GM19023 (cell line): Measurements from ENCODE around the gene D2HGDH.
"Not testable (repeated sequence)": the region's sequence is repeated elsewhere in the genome, so short reads cannot be mapped to it uniquely, and the experiment has no call there.

Experiments used
- ATAC-seq: cut with Tn5 transposase; IDR thresholded peaks from one replicate; pipeline ENCODE4 v1.9.1; 2021; ENCODE audit warnings: mild to moderate bottlenecking, moderate library complexity; ENCODE audit not compliant: unreplicated experiment

Gene D2HGDH

GRCh38 chr2:241748468-241749256 is 14.2 kb downstream of the D2HGDH start:
- ATAC-seq, result no peak

DNA sequence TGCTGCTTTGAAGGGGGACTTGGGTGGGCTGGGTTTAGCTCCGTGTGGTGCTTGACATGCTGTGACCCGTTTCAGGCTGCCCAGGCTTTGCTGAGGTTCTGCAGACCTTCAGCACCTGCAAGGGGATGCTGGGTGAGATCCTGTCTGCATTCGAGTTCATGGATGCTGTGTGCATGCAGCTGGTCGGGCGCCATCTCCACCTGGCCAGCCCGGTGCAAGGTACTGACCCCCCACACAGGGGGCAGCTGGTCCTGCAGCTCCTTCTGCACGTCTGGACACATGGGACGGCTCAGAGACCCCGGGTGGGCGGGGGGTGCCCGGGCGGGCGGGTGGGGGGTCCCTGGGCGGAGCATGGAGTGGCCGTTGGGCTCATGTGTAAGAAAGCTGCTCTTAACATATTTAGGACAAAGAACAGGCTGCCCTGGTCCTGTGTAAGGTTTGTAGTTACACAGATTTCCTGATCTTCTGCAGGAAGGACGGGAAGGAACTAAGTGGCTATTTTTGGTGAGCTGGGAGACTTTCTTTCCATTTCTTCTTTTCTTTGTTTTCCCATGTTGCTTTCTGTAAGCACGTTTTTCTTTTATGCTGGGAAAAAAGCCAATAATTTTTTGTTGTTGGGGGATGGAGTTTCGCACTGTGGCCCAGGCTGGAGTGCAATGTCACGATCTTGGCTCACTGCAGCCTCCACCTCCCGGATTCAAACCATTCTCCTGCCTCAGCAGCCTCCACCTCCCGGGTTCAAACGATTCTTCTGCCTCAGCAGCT is 15.8 kb downstream of the D2HGDH start:
- ATAC-seq, result no peak

GRCh38 chr2:241751152-241751551 is 16.7 kb downstream of the D2HGDH start:
- ATAC-seq, result no peak

DNA sequence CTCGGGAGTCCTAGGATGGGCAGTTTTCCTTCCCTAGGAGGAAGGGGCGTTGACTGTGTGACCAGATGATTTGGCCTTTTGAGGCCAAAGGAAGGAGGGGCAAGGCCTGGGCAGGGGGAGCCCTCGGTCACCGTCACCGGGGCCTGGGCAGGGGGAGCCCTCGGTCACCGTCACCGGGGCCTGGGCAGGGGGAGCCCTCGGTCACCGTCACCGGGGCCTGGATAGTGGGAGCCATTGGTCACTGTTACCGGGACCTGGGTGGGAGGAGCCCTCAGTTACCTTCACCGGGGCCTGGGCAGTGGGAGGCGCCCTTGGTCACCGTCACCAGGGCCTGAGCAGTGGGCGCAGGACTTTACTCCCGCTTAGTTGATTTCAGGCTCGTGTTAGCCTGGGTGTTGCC is 17.3 kb downstream of the D2HGDH start:
- ATAC-seq, result no peak

GRCh38 chr2:241752253-241752652 is 17.8 kb downstream of the D2HGDH start:
- ATAC-seq, result no peak

DNA sequence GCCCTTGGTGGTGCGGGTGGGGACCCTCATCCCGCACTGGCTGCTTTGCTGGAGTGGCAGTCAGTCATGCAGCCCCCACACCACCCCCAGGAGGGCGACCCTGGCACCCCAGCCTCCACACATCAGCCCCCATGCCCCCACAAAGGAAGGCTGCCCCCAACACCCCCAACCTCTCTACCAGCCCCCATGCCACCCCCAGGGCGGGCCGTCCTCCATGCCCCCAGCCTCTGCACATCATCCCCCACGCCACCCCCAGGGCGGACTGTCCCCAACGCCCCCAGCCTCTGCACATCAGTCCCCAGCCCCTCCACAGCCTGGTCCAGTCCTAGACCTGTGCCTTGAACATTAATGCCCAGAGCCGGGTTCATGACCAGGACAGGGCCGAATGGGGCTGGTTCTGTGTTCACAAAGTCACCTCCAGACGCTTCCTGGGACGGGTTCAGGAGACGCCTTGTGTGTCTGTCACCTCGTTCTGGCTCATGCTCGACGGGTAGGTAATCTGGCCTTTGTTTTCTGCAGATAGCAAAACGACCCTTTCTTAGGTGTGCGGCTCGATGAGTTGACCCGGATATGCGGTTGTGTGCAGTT is 18.4 kb downstream of the D2HGDH start:
- ATAC-seq, result no peak

DNA sequence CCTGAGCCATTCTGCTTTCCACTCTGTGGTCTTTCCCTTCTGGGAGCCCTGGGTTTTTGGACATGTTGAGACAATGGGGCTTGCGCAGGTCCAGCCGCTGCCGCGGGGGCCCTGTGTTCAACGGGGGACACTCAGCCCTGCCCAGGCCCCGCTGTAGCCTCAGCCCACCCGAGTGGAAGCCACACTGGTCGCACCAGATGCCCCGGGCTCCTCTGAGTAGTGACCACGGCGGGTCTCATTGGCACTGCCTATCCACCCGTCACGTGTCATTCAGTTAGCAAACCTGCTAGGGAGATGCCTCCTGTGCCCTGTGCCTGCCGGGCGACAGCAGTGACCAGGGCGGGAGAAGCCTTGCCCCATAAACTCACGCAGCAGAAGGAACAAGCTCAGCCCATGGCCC is 19.1 kb downstream of the D2HGDH start:
- ATAC-seq, result no peak

GRCh38 chr2:241754042-241754441 is 19.6 kb downstream of the D2HGDH start:
- ATAC-seq, result no peak

DNA sequence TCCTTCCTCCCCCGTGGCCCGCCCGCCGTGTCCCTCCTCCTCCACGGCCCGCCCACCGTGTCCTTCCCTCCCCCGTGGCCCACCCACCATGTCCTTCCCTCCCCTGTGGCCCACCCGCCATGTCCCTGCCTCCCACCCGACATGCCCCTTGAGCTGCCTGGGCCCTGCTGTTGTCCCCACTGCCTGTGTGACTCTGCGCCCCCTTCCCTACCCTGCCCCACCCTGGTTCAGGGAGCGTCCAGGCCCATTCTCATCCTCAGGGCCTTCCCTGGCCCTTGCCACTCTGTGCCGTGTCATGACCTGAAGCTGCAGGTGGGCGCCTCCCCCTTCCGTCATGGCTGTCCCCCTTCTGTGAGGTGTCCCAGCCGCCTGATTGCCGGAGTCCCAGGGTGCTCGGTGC is 20.7 kb downstream of the D2HGDH start:
- no peak for ATAC-seq

DNA sequence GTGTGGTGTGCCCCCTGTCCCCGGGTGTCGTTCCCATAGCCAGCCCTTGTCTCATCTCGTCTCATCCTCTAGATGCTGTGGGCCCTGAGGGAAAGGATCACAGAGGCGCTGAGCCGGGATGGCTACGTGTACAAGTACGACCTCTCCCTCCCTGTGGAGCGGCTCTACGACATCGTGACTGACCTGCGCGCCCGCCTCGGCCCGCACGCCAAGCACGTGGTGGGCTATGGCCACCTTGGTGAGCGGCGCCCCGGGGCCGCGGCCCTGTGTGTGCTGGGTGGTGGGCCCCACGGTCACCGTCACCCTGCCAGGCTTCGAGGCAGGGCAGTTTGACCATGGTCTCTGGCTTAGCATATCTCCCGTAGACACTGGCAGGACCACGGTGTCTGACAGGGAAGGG is 21.3 kb downstream of the D2HGDH start:
- ATAC-seq, result no peak

GRCh38 chr2:241759067-241759807 is 24.8 kb downstream of the D2HGDH start:
- ATAC-seq, result no peak

DNA sequence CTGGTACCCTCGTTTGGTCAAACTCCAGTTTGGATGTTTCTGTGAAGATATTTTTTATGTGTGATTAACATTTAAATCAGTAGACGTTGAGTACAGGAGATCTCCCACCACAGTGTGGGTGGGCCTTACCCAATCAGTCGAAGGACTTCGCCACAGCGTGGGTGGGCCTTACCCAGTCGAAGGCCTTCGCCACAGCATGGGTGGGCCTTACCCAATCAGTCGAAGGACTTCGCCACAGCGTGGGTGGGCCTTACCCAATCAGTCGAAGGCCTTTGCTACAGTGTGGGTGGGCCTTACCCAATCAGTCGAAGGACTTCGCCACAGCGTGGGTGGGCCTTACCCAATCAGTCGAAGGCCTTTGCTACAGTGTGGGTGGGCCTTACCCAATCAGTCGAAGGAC is 25.5 kb downstream of the D2HGDH start:
- ATAC-seq, result not testable (repeated sequence)

- no peak for ATAC-seq
Measured at GRCh38 chr2:241760301-241760771, 25.9 kb downstream of the D2HGDH start.

- no peak for ATAC-seq
Measured at GRCh38 chr2:241762321-241762932, 28.0 kb downstream of the D2HGDH start.

GRCh38 chr2:241762933-241763369 is 28.5 kb downstream of the D2HGDH start:
- no peak for ATAC-seq

GRCh38 chr2:241763551-241764274 is 29.3 kb downstream of the D2HGDH start:
- no peak for ATAC-seq

DNA sequence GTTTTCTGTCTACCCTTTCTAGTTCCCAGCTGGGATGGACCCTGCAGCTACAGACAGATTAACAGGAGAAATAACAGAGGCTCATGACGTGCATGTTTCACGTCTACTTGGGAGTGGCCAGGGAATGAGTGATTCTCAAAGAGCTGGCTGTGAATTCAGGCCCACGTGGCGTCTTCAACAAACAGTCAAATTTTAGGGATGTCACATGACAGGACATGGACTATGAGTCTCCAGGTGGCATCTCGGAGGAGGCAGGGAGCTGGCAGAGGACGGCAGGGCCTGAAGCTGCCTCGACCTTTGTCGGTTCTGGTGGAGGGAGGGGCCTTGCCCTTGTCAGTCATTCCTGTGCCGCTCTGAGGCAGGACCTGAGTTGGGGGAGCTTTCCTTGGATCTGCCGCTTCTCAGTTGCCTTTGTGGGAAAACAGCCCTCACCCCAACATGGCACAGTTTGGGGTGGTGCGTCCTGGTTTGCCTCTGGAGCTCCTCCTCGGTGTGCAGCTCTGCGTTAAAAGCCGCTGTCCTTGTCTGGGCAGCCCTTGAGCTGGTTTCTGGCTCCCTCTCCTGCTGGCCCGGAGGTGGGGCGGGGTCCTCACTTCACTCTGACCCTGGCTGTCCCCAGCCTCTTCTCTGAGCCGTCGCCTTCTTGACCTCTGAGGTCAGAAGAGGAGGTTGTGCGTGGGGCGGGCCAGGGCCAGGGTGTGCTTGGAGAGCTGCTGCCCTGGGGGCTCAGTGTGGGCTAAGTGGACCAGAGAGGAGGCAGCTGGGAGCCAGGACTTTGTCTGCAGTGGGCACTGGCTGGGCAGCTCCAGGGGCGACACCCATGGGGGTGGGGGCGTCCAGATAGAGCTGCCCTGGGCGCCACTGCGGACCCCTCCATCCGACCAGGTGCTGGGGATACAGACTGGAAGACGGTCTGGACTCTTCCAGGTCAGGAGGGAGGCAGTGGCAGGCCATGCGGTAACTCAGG is 30.1 kb downstream of the D2HGDH start:
- no peak for ATAC-seq

DNA sequence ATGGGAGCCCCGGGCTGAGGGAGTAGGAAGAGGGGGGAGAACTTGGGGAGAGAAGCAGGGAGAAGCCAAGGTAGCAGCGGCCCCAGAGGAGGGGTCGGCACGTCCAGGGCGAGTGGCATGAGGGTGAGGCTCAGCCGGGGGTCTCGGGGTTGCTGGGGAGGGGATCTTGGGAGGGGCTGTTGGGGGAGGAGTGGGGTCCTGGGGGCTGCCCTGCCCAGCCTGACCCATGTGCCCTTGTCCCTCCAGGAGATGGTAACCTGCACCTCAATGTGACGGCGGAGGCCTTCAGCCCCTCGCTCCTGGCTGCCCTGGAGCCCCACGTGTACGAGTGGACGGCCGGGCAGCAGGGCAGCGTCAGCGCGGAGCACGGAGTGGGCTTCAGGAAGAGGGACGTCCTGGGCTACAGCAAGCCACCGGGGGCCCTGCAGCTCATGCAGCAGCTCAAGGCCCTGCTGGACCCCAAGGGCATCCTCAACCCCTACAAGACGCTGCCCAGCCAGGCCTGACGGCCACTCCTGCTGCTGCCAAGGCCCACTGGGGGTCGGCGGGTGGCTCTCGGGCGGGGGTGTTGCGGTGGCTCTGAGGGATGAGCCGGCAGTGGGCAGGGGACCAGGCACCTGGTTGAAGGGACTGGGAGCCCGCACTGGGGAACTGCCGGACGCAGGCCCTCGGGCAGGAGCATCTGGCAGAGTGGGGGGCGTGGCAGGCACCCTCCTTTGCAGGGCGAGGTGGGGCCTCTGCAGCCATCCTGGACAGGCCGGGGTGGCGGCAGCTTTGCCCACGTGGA is 33.2 kb downstream of the D2HGDH start:
- no peak for ATAC-seq
